Mucosa of descending colon (tissue), 3 donors: ENCODE data around the gene TMPRSS2. TPM values are rescaled to one million over a fixed set of nuclear protein-coding genes. Genes with fewer than 3 reads are reported as not detected.
A peak's percentile ranks its signal among the peaks of the same experiment; 100 is the strongest.

Experiments used
- ATAC-seq: fragments of 200-7000 bp; cut with Tn5 transposase; one replicate; pipeline ENCODE4 v1.9.1; 2020; ENCODE audit warnings: mild to moderate bottlenecking, moderate library complexity
- DNase-seq, 3 donors: peaks; one replicate each; pipeline ENCODE4 v3.0.0-alpha.2; 2020
- H3K36me3 ChIP-seq: fragments of 200-600 bp; one replicate; pipeline ENCODE4 v1.8.0; 2021; ENCODE audit warnings: low read depth, mild to moderate bottlenecking
- H3K4me1 ChIP-seq: fragments of 200-600 bp; one replicate; pipeline ENCODE4 v1.8.0; 2021; ENCODE audit warnings: low read depth, mild to moderate bottlenecking
- H3K4me3 ChIP-seq: fragments of 200-600 bp; one replicate; pipeline ENCODE4 v1.8.0; 2021; ENCODE audit warnings: mild to moderate bottlenecking
- H3K9me3 ChIP-seq: fragments of 200-600 bp; one replicate; pipeline ENCODE4 v1.8.0; 2021; ENCODE audit warnings: mild to moderate bottlenecking
- intact Hi-C, 2 donors: fragments of 100-400 bp; cut with DNase I in 1 of 2; cut with micrococcal nuclease in 1 of 2; formaldehyde crosslinking; loops; one replicate each; pipeline versions ENCODE4 v1.11.0 to v1.11.1; 2022; cut with DNase I, micrococcal nuclease
- total RNA-seq, 3 donors: library from RNA; stranded (reverse); fragmentation: NEBNext Ultra II Directional in 2 of 3; extraction: Animal tissue kit (Norgen Biotek cat#: 25700) in 2 of 3; gene quantifications; one replicate each; pipeline versions ENCODE4 v1.2.1 to v1.2.4, GENCODE V29; 2021 to 2023
- TF ChIP-seq, protein P1 (sequence below): fragments of 200-600 bp; IDR thresholded peaks from one replicate; pipeline ENCODE4 v1.8.0; 2022; ENCODE audit warnings: antibody characterized with exemption, mild to moderate bottlenecking
- donor health status: DM: no; HTN: no; CAD: no; lungs with moderate emphysema.
- donor health status: DM: no; HTN: no; CAD: no.
- donor health status: DM: no; HTN: yes; CAD: no.

TMPRSS2 gene
- total RNA-seq, 3 donors from 2014 or later, result 283 to 624 (median 566) TPM

DNA sequence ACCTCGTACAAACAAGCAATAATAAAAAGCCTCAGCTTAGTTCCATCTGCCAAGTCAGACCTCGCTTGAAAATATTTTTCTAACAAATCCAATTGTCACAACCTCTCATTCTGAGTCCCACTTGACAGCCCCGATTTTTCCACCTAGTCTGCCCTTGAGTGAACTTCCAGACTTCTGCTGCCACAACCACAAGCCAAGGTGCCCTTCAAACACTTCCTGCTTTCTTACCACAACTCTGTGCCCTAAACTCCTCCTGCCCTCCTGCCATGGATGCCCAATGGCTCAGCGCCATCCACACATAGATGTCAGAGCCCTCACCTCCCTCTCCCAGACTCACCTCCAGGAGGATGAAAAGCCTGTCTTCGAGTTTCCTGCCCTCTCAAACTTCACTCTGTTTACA lies 3.9 kb downstream of the TMPRSS2 start:
- H3K4me3 ChIP-seq, result no peak overlapping the region
- H3K9me3 ChIP-seq, result no peaks in the 10 kb centered on the region
- TF ChIP-seq, protein P1, sequence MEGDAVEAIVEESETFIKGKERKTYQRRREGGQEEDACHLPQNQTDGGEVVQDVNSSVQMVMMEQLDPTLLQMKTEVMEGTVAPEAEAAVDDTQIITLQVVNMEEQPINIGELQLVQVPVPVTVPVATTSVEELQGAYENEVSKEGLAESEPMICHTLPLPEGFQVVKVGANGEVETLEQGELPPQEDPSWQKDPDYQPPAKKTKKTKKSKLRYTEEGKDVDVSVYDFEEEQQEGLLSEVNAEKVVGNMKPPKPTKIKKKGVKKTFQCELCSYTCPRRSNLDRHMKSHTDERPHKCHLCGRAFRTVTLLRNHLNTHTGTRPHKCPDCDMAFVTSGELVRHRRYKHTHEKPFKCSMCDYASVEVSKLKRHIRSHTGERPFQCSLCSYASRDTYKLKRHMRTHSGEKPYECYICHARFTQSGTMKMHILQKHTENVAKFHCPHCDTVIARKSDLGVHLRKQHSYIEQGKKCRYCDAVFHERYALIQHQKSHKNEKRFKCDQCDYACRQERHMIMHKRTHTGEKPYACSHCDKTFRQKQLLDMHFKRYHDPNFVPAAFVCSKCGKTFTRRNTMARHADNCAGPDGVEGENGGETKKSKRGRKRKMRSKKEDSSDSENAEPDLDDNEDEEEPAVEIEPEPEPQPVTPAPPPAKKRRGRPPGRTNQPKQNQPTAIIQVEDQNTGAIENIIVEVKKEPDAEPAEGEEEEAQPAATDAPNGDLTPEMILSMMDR, result no peak
- DNase-seq (peak in 1 of 3 donors; percentile 50), ATAC-seq (no peak)
- peaks cover 22% of the 10 kb centered on the region for H3K4me1 ChIP-seq
- intact Hi-C loops, result loop anchor here in 1 of 2 donors (10.0 kb wide), 1 partner anchor 61 kb away; no protein-coding TSS in a partner anchor
- no peaks in the 10 kb centered on the region for H3K36me3 ChIP-seq

DNA sequence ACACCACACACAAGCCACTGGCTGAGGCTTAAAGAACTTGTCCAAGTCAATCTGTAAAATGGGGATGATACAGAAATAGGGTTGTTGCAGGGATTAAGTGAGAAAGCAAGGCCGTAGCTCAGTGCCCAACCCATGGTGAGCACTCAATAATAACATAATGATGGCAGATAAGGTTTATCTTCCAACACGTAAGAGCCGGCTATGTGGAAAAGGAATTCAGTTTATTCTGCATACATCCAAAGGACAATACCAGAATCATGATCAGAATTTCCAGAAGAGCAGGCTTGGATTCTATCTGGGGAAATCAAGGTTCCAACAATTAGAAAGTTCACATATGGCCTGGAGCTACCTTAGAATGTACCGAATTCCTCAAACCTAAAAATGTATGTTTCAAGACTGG lies 4.6 kb downstream of the TMPRSS2 start:
- peaks cover 22% of the 10 kb centered on the region for H3K4me1 ChIP-seq
- H3K9me3 ChIP-seq, result no peaks in the 10 kb centered on the region
- intact Hi-C loops, result loop anchor here in 1 of 2 donors (10.0 kb wide), 1 partner anchor 61 kb away; no protein-coding TSS in a partner anchor
- ATAC-seq (no peak), DNase-seq (no peak)
- no peaks in the 10 kb centered on the region for H3K36me3 ChIP-seq
- TF ChIP-seq, protein P1, result no peak
- no peak overlapping the region for H3K4me3 ChIP-seq

DNA sequence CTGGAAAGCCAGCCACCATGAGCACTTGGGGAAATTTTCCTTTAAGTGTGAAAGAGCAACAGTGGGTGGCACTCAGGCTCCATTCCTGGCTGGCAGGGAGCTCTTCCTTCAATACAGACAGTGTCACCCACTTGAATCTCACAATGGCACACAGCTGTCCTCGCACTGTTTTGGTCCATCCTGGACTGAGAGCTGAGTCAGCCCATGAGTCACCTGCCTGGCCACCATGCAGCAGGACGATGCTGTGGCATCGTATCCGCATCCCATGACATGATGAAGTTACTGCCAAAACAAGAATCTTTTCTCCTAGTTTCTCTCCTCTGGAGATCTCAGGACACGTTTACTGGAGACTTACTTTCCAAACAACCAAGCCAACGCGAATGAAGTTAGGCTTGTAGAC lies 6.0 kb downstream of the TMPRSS2 start:
- intact Hi-C loops, result loop anchor here in 1 of 2 donors (10.0 kb wide), 1 partner anchor 63 kb away; no protein-coding TSS in a partner anchor
- H3K4me3 ChIP-seq, result no peak overlapping the region
- TF ChIP-seq, protein P1, result no peak
- no peak for DNase-seq
- H3K9me3 ChIP-seq, result no peaks in the 10 kb centered on the region
- H3K36me3 ChIP-seq, result no peaks in the 10 kb centered on the region
- peaks cover 22% of the 10 kb centered on the region for H3K4me1 ChIP-seq
- ATAC-seq, result peak; percentile 31

DNA sequence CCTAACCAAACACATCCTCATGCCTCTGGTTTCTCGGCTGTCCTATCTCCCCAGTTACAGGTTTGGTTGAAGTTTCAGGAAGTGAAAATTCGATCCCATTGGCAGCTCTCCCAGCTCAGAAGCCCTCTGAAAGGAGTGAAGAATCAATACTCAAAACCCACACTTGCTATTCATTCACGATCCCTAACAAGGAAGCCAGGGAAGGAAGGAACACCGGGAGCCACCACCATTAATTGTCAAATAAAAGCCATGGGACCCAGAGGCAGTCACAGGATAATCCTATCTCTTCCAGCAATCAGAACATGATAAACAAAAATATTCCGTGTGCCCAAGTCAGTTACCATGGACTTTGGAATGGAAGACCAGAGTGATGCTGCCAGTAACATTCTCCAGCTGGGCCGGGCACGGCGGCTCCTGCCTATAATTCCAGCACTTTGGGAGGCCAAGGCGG lies 7.0 kb downstream of the TMPRSS2 start:
- TF ChIP-seq, protein P1, result no peak
- DNase-seq (peak; percentile 73 to 79 (median 78)), ATAC-seq (peak; percentile 58)
- no peaks in the 10 kb centered on the region for H3K36me3 ChIP-seq
- H3K4me1 ChIP-seq, result peaks cover 22% of the 10 kb centered on the region
- no peak overlapping the region for H3K4me3 ChIP-seq
- H3K9me3 ChIP-seq, result no peaks in the 10 kb centered on the region
- intact Hi-C loops, result loop anchor here in 1 of 2 donors (10.0 kb wide), 1 partner anchor 64 kb away; no protein-coding TSS in a partner anchor

DNA sequence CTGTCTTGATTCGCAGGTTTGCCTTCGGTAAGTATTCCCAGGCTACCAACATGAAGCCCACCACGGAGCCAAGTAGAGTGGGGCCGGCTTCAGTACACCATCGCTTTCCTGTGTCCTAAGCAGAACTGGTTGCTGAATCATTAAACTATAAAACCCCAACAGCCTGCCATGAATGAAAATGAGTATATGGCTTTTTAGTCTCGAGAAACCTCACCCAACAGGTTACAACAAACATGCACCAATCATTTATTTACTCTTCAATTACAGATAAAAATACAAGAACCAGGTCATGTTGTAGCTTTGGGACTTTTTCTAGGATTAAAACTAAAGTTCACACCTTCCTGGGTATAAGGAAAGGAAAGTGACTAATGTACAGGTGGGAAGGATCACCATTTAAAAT lies 7.6 kb downstream of the TMPRSS2 start:
- Histone ChIP-seq H3K36me3 (no peaks in the 10 kb centered on the region), H3K4me1 (peaks cover 22% of the 10 kb centered on the region), H3K4me3 (no peak overlapping the region), H3K9me3 (no peaks in the 10 kb centered on the region)
- intact Hi-C loops, result loop anchor here in 1 of 2 donors (10.0 kb wide), 1 partner anchor 64 kb away; no protein-coding TSS in a partner anchor
- DNase-seq, result no peak
- ATAC-seq, result peak; percentile 41
- TF ChIP-seq, protein P1, result no peak
